GM18520 (cell line): ENCODE measurements around the gene CD63.

Experiments
- ATAC-seq: cut with Tn5 transposase; IDR thresholded peaks from one replicate; pipeline ENCODE4 v1.9.1; 2021; ENCODE audit not compliant: unreplicated experiment

CD63 gene

GRCh38 chr12:55692631-55693322 is 36.0 kb downstream of the CD63 start:
- no peak for ATAC-seq

GRCh38 chr12:55688716-55689655 is 39.8 kb downstream of the CD63 start:
- no peak for ATAC-seq

GRCh38 chr12:55687746-55688145 is 41.1 kb downstream of the CD63 start:
- ATAC-seq = no peak

- no peak for ATAC-seq
Measured at GRCh38 chr12:55686366-55687010, 42.3 kb downstream of the CD63 start.

GRCh38 chr12:55685671-55686070 is 43.1 kb downstream of the CD63 start:
- no peak for ATAC-seq

GRCh38 chr12:55684761-55685370 is 43.9 kb downstream of the CD63 start:
- no peak for ATAC-seq

- no peak for ATAC-seq
Measured at GRCh38 chr12:55683676-55684075, 45.1 kb downstream of the CD63 start.

GRCh38 chr12:55682087-55682796 is 46.6 kb downstream of the CD63 start:
- no peak for ATAC-seq

- no peak for ATAC-seq
Measured at GRCh38 chr12:55681142-55682077, 47.4 kb downstream of the CD63 start.

- no peak for ATAC-seq
Measured at GRCh38 chr12:55679691-55680090, 49.1 kb downstream of the CD63 start.

GRCh38 chr12:55676707-55677106 is 52.1 kb downstream of the CD63 start:
- ATAC-seq = no peak

- ATAC-seq = no peak
Measured at GRCh38 chr12:55675666-55676065, 53.1 kb downstream of the CD63 start.
